NCI-H2029 treated with DMSO at 0.1 percent for 48 hours (cell line): Measurements from ENCODE around the gene RGS14.
"Not testable (repeated sequence)": the region's sequence is repeated elsewhere in the genome, so short reads cannot be mapped to it uniquely, and the experiment has no call there.

ENCODE experiments used
- DNase-seq: peaks from one replicate; lab custom pipeline; 2025; lab: John Stamatoyannopoulos, UW

The RGS14 gene

DNA sequence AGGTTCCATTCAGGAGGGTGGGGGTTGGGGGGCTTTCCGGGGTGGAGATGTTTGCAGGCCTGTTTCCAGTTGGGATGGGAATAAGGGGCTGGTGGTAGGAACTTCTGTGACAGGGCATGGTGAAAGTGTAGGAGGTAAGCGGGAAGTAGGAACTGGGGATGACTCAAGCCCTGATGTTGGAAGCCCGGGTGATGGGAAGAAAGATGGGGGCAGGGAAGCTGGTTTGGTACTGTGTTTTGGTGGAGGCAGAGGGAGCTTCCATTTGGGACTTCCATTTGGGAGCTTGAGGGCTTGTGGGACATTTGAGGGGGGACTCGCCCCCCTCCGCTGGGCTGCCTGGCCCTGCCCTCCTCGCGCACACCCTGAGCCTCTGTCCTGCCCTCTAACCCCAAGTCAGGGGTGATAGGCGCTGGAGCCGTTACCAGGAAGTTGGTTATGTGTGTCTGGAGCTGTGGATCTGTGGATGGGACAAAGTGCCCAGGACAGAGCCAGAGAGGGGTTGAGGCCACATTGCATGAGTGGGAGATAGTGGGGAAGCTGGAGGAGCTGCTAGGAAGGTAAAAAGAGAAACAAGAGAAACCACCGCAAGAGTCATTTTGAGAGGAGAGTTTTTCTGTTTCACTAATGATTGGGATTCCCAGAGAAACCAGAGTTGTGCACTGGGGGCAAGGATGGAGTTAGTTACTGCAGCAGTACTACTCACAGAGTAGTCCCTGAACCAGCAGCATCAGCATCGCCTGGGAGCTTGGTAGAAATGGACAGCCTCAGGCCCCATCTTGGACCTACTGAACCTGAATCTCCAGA lies 6.6 kb downstream of the RGS14 start:
- DNase-seq, result no peak

DNA sequence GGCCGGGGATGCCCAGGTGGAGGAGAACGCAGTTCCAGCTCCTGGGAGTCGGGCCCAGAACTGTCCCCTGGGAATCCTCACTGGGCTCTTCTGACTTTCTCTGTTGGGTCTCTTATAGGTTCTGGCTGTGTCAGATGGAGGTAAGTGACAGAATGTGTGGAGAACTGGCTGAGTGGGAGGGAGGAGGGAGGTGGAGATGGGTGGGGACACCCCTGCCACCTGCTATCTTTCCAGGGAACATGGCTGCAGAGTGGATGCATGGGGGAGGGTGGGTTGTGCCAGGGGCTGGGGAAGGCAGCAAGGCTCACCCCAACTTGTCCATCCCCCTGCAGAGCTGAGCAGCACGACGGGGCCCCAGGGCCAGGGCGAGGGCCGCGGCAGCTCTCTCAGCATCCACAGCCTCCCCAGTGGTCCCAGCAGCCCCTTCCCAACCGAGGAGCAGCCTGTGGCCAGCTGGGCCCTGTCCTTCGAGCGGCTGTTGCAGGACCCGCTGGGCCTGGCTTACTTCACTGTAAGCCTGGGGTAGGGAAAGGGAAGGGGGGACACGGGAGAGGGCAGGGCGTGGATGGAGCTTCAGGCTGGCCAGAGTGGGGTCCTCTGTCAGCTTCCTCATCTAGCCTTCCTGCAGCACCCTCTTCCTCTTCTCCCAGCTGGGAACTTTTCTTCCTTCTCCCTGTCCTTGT lies 8.3 kb downstream of the RGS14 start:
- DNase-seq, result no peak

DNA sequence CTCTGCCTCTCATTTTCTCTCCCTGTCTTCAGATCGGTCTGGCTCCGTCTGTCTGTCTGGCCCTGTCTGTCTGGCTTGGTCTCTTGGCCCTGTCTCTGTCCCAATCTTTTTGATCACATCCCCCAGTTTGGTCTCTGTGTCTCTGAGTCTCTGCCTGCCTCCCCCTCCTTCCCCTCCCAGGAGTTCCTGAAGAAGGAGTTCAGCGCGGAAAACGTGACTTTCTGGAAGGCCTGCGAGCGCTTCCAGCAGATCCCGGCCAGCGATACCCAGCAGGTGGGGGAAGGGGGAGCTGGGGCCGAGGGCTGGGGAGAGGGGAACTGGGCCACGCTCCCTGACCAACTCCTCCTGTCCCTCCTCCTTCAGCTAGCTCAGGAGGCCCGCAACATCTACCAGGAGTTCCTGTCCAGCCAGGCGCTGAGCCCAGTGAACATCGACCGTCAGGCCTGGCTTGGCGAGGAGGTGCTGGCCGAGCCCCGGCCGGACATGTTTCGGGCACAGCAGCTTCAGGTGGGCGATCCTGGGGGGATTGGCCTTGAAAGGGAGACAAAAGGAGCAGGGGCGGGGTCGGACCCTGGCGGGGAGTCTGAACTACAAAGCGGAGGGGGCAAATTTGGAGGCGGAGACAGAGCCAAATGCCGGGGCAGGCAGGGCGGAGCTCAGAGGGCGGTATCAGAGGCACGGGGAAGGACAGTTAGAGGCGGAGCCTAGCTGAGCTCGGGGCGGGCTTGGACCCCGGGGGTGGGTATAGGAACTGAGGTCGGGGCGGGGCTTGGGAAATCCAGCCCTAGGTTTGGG lies 9.0 kb downstream of the RGS14 start:
- no peak for DNase-seq

DNA sequence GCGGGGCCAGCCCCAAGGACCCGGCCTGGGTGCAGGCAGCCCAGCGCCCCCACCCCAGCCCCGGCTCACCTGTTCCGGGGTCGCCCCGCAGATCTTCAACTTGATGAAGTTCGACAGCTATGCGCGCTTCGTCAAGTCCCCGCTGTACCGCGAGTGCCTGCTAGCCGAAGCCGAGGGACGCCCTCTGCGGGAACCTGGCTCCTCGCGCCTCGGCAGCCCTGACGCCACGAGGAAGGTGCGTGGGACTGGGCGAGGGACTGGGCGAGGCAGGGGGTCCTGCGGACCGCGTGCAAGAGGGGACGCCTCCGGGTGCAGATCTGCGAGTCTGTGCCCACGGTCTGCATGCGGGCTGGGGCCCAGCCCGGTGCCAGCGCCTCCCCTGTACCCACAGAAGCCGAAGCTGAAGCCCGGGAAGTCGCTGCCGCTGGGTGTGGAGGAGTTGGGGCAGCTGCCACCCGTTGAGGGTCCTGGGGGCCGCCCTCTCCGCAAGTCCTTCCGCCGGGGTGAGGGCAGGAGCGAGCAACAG lies 9.7 kb downstream of the RGS14 start:
- no peak for DNase-seq

DNA sequence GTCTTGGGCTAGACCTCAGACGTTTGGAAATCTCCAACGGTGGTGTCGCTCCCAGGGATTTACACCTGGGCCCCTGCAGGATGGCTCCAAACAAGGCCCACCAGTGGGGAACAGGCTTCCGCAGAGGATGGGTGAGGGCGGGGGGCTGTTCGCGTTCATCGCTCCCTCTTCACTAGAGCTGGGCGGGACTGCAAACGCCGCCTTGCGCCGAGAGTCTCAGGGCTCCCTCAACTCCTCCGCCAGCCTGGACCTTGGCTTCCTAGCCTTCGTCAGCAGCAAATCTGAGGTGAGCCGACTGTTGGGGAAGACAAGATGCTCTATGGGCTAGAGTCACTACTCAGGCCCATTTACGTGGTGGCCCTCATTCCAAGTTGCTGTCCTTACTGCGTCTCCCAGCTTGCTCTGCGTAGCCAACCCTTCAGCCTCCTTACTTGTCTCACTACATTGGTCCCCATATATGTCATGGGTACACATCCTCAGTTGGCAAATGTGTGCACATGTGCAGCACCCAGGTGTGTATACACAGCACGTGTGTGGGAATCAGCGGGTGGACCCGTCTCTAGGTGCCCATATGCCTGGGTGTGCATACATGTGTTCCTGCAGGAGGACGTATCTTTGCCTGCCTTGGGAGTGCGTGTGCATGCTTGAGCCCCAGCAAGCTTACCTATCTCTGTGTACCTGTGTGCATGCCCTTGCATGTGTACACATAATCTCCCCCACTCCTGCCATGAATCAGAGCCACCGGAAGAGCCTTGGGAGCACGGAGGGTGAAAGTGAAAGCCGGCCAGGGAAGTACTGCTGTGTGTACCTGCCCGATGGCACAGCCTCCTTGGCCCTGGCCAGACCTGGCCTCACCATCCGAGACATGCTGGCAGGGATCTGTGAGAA lies 10.5 kb downstream of the RGS14 start:
- DNase-seq, result no peak

DNA sequence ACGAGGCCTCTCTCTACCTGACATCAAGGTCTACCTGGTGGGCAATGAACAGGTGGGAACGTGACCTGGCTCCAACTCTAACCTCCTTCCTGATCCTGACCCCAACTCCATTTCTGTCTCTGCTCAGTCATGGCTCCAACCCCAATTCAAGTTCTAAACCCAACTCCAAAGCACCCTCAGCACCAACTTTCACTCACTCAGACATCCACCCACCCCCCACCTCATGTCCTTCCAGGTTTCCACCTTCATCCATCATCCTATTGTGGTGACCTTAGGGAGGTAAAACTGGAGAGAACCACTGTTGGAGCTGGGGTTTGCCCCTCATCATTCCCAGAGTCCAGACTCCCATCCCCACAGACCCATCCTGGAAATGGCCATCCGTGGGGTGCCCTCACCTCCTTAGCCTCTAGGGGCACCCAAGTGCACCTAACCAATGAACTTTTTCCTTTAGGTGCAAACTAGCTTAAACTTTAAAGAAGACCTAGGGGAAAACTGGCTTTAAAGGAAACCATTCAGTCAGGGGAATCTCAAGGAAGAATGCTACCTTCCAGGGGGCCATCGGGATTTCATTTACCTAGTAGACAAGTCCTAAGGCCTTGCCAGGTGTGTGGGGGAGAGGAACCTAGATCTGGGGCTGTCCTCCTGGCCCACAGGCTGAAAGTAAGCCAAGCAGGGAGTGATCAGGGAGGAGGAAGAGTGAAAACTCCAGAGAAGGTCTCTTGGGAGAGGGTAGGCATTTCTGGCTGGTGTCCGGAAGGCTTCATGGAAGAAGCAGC lies 11.3 kb downstream of the RGS14 start:
- no peak for DNase-seq

DNA sequence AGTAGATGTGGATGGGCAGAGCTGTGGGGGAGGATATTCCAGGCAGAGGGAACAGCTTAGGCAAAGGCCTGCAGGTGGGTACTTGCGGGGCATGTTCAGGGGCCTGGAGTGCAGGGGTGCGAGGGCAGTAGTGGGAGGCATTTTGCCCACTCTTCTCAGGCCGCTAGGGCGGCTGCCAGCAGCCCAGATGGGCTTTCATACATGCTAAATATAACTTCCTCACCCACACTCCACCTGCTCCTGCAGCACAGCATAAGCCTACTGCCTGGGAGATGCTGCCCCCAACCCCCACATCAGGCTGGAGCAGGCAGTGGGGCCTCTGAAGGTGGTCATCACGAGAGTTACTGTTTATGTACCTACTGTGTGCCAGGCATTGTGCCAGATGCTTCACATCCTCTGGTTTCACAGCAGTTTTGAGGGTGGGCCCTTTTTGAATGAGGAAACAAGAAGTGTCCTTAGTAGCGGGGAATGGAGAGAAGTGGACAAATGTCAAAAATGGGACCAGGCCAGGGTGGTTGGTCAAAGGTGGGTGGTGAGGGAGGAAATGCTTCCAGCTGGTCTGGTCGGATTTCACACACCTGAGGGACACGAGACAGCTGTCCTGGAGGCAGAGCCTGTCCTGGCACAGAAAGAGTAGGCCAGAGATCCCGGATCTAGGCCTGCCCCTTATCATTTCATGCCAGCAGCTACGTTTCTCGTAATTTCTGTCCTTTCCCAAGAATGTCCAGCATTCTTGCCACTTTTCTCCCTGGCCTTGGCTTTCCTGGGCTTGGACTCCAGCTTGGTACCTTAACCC lies 12.1 kb downstream of the RGS14 start:
- no peak for DNase-seq

DNA sequence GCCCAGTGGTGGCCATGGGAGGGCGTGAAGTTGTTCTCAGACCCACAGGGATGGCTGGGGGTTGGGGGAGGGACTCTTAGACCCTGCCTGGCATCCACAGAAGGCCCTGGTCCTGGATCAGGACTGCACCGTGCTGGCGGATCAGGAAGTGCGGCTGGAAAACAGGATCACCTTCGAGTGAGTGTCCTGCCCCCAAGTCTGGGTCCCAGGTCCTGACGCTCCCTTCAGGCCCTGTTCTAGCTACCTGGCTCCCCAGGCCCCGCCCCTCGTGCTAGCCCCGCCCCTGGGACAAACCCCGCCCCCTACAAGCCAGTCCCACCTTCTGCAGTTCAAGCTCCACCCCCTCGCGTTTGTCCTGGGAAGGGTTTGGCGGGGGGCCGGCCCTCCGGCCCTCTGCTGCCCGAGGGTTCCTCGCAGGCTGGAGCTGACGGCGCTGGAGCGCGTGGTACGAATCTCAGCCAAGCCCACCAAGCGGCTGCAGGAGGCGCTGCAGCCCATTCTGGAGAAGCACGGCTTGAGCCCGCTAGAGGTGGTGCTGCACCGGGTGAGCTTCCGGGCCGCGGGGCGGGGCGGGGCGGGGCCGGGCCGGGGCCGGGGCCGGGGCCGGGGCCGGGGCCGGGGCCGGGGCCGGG lies 12.9 kb downstream of the RGS14 start:
- peak; percentile 61 for DNase-seq

DNA sequence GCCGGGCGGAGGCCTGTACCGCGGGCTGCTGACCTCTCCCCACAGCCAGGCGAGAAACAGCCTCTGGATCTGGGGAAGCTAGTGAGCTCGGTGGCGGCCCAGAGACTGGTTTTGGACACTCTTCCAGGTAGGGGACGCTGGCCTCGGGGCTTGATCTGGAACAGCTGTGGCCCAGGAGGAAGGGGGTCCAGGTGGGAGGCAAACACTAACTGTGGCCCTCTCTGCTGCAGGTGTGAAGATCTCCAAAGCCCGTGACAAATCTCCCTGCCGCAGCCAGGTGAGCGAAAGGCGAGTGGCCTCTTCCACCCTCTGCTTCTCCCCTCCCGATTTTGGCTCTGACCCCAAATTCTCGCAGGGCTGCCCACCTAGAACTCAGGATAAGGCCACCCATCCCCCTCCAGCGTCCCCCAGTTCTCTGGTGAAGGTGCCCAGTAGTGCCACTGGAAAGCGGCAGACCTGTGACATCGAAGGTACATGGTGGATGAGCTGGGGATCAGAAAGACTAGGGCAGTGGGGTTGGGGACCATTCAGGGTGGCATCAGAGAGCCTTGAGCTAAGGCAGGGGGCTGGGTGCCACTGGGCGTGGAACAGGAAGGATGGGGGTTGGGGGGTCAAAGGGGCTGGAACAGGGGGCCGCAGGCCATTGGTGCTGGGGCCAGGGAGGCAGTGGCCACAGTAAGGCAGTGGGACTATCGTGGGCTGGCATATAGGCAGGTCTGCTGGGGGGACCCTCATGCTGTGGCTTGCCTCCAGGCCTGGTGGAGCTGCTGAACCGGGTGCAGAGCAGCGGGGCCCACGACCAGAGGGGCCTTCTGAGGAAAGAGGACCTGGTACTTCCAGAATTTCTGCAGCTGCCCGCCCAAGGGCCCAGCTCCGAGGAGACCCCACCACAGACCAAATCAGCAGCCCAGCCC lies 13.7 kb downstream of the RGS14 start:
- no peak for DNase-seq

DNA sequence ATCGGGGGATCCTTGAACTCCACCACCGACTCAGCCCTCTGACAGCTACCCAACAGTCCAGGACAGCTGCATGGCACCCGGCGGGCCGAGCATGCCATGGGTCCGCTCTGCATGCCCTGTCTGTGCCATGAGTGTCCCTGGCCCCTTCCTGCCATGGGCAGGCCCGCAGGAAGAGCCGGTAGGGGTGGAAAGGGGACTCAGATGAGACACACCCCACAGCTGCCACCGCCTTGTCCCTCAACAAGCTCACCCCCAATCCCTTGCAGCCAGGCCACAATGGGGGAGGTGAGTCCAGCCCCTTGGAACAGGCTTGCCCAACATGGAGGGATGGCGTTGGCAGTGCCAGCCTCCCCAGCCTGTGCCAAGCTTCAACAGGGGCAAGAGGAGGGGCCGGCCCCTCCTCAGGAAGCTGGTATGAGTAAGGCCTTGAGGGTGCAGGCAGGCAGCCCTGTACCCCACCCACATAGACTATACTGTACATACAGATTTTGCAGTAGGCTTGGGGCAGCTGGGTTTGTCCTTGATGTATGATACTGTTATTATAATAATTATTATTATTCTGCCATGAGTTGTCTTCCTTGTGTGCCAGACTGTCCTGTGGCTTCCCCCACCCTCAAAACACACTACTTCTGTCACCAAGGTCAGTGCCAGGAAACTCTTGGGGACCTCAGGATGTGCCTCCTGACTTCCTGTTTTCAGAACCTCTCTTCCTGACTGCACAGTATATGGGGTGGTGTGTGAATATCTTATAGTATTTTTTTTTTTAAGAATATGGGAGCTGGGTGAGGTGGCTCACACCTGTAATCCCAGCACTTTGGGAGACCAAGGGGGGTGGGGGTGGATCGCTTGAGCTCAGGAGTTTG lies 14.5 kb downstream of the RGS14 start:
- no peak for DNase-seq

DNA sequence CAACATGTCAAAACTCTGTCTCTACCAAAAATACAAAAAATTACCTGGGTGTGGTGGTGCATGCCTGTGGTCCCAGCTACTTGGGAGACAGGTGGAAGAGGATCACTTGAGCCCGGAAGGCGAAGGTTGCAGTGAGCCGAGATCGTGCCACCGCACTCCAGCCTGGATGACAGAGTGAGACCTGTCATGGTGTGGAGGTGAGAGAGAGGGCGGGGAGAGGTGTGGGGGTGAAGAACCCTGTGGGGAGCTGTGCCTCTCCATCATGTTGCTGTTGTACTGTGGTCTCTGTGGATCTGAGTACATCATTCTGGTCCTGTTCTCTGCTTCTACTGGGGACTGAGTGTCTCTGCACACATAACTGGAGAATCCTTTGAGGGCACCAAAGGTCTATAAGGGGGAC lies 15.2 kb downstream of the RGS14 start:
- DNase-seq, result no peak

DNA sequence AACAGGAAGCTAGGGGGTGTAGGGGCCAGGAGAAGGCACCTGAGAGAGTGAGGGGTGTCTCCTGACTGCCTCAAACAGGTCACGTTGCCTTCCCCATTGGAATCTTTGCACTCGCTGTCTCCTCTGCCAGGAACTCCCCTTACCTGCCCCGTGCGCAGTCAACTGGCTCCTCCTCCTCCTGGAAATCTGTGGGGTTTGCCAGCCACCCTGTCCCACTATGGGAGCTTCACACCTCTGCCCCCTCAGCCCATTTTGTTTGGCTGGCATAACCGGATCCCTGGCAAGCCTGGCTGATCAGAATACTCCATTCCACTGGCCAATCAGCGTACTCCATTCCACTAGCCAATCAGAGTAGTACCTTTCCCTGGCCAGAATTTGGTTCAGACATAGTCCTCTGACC lies 16.1 kb downstream of the RGS14 start:
- DNase-seq, result no peak

DNA sequence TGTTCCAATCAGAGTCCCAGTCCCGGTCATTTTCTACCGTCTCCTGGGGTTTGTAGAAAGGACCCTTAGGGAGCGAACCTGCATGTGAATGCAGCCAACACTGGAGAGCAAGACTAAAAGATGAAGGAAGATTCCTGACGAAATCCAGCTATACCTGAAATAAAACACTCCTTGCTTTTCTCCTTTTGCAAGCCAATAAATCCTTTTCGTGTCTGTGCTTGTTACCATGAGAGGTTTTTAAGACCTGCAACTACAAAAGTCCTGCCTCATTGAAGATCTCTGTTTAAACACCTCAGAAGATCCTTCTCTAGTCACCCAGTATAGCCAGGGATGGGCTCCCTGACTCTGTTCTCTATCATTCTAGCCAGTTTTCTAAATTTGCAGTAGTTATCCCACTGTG lies 16.5 kb downstream of the RGS14 start:
- DNase-seq, result no peak

DNA sequence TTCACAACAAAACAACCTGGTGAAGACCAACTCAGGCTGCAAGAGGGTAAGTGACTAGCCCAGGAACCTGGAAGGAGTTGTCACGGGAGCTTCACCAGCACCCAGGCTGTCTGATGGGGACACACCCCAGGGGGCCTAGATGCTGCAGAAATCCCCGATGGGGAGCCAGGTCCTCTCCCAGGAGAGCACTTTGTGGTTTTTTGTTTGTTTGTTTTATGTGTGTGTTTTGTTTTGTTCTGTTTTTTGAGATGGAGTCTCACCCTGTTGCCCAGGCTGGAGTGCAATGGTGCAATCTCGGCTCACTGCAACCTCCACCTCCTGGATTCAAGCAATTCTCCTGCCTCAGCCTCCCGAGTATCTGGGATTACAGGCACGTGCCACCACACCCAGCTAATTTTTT lies 17.8 kb downstream of the RGS14 start:
- not testable (repeated sequence) for DNase-seq

DNA sequence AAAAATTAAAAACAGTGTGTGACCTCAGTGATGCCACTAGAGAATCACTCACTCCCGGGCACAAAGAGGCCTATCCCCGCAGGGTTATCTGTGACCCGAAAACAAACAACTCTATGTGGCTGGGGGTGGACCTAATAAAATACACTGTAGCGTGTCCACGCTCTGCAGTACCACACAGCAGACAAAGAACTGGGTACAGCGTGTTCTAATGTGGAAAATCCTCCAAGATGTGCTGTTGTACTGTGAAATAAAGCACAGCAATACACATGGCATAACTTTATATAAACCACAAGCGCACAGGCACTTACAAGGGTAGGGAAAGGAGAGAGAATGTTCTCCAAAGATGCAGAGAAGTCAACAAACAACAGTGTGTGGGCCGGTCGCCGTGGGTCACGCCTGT lies 18.4 kb downstream of the RGS14 start:
- DNase-seq, result no peak

DNA sequence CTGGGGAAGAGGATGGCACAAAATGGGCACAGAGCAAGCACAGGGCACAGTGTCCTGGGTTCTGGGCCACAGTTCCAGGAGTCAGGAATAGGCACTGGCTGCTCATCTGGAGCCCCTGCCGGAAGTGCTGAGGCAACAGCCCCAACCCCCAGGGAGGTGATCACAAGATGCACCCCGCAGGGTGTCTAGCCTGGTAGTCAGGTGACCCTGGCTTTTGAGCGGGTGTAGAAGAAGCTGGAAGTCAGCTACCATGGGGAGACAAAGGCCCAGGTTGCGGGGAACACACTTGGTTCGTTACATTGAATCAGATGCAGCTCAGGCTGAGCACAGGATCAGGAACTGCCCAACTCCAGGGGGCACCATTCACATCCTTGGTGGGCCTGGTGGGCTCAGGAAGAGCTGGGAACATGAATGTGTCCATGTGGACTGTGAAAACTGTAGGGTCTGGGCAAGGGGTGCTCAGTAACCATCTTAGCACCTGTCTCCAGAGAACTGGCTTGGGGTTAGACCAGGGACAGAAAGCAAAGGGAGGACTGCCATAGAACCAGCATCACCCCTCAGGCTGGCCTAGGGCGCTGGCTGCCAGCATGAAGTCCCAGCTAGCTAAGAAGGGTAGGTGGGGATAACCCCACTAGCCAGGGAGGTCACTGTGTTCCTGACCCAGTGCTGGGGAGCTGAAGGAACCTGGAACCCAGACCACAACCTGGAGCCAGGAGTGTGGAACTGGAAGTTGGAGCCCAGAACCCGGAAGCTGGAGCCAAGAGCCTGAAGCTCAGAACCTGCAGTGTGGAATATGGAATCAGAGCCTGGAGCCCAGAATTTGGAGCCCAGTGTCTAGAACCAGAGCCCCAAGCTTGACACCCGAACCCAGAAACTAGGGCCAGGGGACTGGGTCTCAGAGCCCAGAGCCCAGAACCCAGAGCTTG lies 20.4 kb downstream of the RGS14 start:
- DNase-seq, result no peak
